ENCODE measurements around the gene SLC16A10. TPM values are rescaled to one million over a fixed set of nuclear protein-coding genes. Genes with fewer than 3 reads are reported as not detected.

Gene SLC16A10
- total RNA-seq, 4 donors from 2014 or later: 1.5 to 8.9 (median 4.2) TPM

DNA sequence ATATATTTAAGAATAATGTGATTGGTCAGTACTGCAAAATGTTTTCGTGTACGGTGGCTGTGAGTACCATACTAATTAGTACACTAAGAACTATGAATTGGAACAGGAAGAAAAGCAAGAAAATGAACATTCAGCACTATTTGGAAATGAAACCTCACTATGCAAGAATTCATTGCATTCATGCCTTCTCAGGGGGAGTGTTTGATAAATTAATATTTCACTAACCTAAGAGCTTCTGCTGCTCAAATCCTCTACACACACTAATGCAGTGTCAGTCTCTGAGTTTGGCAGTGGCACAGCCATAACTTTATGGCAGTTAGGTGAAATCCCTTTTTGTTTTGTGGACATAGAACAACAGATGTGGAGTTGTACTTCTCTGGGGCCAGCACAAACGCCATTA, 60.1 kb downstream of the SLC16A10 start:
- intact Hi-C loops (cut with DNase I; ENCODE audit: low total_unique reads) (no loop called here), in situ Hi-C loops (cut with MboI; ENCODE audit: low pct_ligation_motif_present in 1 of 4, low pct_unique_long_range_greater_than_20kb in 1 of 4, low sequenced_read_pairs in 3 of 4) (no loop called here)
- H3K4me3 ChIP-seq: no peak overlapping the region
- no peaks in the 10 kb centered on the region for H3K36me3 ChIP-seq
- DNase-seq: no peak
- H3K4me1 ChIP-seq: no peaks in the 10 kb centered on the region
- TF ChIP-seq POLR2A (IDR thresholded peaks at IDR 0.05) (no peak), CTCF (IDR thresholded peaks at IDR 0.05) (no peak), EP300 (IDR thresholded peaks at IDR 0.05; ENCODE audit: low read depth) (no peak), POLR2AphosphoS5 (IDR thresholded peaks at IDR 0.05) (no peak)
- no peaks in the 10 kb centered on the region for H3K9me3 ChIP-seq
- 78 to 80% methylated on average over 3 of the region's 3 CpGs for WGBS, 2 donors (ENCODE audit: low coverage in 1 of 2)
- no peak overlapping the region for H3K27ac ChIP-seq
- H3K27me3 ChIP-seq: no peaks in the 10 kb centered on the region

DNA sequence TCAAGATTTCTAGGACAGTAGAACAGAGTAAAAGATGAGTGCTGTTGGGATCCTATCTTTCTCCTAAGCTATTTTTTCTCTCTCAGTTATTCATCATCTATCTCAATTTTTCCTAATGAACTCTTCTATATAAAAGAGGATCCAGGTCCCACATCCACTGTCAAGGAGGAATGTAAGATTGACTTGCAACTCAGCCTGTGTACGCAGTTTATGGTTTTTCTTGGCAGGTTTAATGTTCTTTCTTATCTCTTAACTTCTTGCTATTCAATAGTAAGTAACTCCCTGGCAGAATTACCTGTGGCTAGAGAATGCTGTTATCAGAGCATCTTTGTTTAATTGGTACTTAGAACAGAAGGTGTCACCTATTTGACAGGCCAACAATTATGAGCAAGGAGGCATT, 60.8 kb downstream of the SLC16A10 start:
- TF ChIP-seq EP300 (IDR thresholded peaks at IDR 0.05; ENCODE audit: low read depth) (no peak), POLR2AphosphoS5 (IDR thresholded peaks at IDR 0.05) (no peak), CTCF (IDR thresholded peaks at IDR 0.05) (no peak), POLR2A (IDR thresholded peaks at IDR 0.05) (no peak)
- no peaks in the 10 kb centered on the region for H3K27me3 ChIP-seq
- H3K27ac ChIP-seq: no peak overlapping the region
- intact Hi-C loops (cut with DNase I; ENCODE audit: low total_unique reads): no loop called here
- H3K4me1 ChIP-seq: no peaks in the 10 kb centered on the region
- DNase-seq: no peak
- no peak overlapping the region for H3K4me3 ChIP-seq
- no peaks in the 10 kb centered on the region for H3K9me3 ChIP-seq
- in situ Hi-C loops (cut with MboI; ENCODE audit: low pct_ligation_motif_present in 1 of 4, low pct_unique_long_range_greater_than_20kb in 1 of 4, low sequenced_read_pairs in 3 of 4): no loop called here
- 47 to 54% methylated on average over 1 of the region's 1 CpG for WGBS, 2 donors (ENCODE audit: low coverage in 1 of 2)
- no peaks in the 10 kb centered on the region for H3K36me3 ChIP-seq

DNA sequence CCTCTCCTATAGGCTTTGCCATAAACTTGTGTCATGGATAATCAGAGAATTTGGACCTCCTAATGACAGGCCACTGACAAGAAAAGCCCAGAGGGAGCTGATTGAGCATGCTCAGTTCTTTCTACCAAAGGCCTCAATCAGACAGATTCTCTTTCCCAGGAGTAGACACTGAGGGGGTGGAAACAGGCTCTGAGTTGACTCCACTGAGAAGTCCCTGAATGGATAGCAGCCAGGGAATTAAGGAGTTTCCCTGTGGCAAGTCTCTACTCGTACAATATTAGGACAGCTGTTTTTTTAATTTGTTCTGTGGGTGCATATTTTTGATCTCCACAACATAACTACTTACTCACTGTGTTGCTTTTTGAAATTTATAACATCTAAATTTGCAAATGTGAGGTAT, 63.3 kb downstream of the SLC16A10 start:
- 60 to 63% methylated on average over 1 of the region's 1 CpG for WGBS, 2 donors (ENCODE audit: low coverage in 1 of 2)
- in situ Hi-C loops (cut with MboI; ENCODE audit: low pct_ligation_motif_present in 1 of 4, low pct_unique_long_range_greater_than_20kb in 1 of 4, low sequenced_read_pairs in 3 of 4) (no loop called here), intact Hi-C loops (cut with DNase I; ENCODE audit: low total_unique reads) (no loop called here)

DNA sequence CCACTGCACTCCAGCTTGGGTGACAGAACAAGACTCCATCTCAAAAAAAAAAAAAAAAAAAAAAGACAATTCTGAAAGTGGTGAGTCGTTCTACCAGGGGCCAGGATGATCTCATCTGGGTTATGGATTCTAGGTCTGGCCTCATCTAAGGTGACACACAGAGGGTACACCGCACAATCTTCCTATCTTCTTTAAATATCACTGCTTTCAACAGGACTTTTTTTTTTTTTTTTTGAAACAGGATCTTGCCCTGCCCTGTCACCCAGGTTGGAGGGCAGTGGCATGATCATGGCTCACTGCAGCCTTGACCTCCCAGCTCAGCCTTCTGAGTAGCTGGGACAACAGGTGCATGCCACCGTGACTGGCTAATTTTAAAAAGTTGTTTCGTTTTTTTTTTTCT, 67.7 kb downstream of the SLC16A10 start:
- H3K36me3 ChIP-seq: no peaks in the 10 kb centered on the region
- in situ Hi-C loops (cut with MboI; ENCODE audit: low pct_ligation_motif_present in 1 of 4, low pct_unique_long_range_greater_than_20kb in 1 of 4, low sequenced_read_pairs in 3 of 4) (no loop called here), intact Hi-C loops (cut with DNase I; ENCODE audit: low total_unique reads) (no loop called here)
- no peak overlapping the region for H3K4me3 ChIP-seq
- H3K27me3 ChIP-seq: no peaks in the 10 kb centered on the region
- no peak for TF ChIP-seq POLR2AphosphoS5 (IDR thresholded peaks at IDR 0.05)
- no peak for TF ChIP-seq CTCF (IDR thresholded peaks at IDR 0.05)
- no peak for TF ChIP-seq EP300 (IDR thresholded peaks at IDR 0.05; ENCODE audit: low read depth)
- no peak for TF ChIP-seq POLR2A (IDR thresholded peaks at IDR 0.05)
- H3K9me3 ChIP-seq: no peaks in the 10 kb centered on the region
- H3K4me1 ChIP-seq: no peaks in the 10 kb centered on the region
- no peak overlapping the region for H3K27ac ChIP-seq
- WGBS, 2 donors (ENCODE audit: low coverage in 1 of 2): 82 to 90% methylated on average over 2 to 4 of the region's 4 CpGs
- DNase-seq: no peak

More for the DNA sequence above, 63.3 kb downstream of the SLC16A10 start:
- Histone ChIP-seq H3K36me3 (no peaks in the 10 kb centered on the region), H3K4me3 (no peak overlapping the region), H3K27me3 (no peaks in the 10 kb centered on the region), H3K27ac (no peak overlapping the region), H3K4me1 (no peaks in the 10 kb centered on the region), H3K9me3 (no peaks in the 10 kb centered on the region)
- no peak for TF ChIP-seq EP300 (IDR thresholded peaks at IDR 0.05; ENCODE audit: low read depth)
- no peak for TF ChIP-seq POLR2AphosphoS5 (IDR thresholded peaks at IDR 0.05)
- TF ChIP-seq CTCF (IDR thresholded peaks at IDR 0.05): no peak
- no peak for TF ChIP-seq POLR2A (IDR thresholded peaks at IDR 0.05)
- no peak for DNase-seq
